VCaP (cell line): ENCODE data around the gene CPA1.

Experiments used
- H3K27ac ChIP-seq: fragments of 450-650 bp; 2 replicates; pipeline ENCODE4 v1.5.1; 2017
- CTCF ChIP-seq: fragments of 450-650 bp; conservative IDR thresholded peaks from 2 replicates; pipeline ENCODE4 v1.5.1; 2017; ENCODE audit warnings: mild to moderate bottlenecking, moderate library complexity

Gene CPA1

GRCh38 chr7:130356876-130357611 is 23.2 kb upstream of the CPA1 start:
- TF ChIP-seq CTCF, result no peak
- no peak overlapping the region for H3K27ac ChIP-seq

- TF ChIP-seq CTCF, result no peak
- H3K27ac ChIP-seq, result no peak overlapping the region
These were observed 21.8 kb upstream of the CPA1 start for GRCh38 chr7:130358471-130358870.

DNA sequence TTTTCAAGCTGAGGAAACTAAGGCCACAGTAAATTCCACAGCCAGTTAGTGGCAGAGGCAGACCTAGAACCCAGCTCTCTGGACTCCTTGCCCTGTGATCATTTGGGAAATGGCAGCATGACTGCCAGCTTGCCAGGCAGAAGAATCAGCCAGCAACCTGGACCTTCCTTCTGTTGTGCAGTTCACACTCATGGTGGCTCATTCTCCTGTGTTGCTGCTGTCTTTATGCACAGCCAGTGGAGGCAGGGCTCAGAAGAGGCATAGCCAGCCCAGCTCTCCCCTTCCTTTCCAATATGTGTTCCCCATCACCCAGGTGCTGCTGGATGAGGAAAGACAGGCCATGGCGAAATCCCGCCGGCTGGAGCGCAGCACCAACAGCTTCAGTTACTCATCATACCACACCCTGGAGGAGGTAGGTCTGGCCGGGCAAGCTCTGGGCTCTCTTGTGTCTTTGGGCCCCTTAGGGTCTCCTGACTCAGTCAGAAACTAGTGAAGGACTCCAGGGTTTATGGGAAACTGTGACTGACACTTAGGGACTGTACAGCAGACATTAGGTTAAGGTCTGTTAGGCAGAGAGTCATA is 20.9 kb upstream of the CPA1 start:
- TF ChIP-seq CTCF, result no peak
- H3K27ac ChIP-seq, result no peak overlapping the region

DNA sequence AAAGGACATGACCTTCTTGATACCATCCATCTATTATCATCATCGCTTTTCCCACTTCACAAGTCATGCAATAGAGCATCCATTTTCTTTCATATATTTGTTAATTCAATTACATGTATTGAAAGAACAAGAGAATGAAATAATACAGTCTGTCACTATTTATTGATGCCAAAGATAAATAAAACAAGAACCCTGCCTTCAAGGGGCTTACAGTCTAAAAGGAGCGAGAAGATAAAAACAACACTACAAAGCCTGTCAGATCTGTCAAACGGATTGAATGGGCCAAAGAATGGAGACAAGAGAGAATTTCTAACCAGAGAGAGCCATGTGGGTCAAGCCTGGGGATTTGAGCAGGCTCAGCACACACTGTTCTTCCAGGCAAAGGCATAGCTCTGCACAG is 19.8 kb upstream of the CPA1 start:
- H3K27ac ChIP-seq, result no peak overlapping the region
- no peak for TF ChIP-seq CTCF

- TF ChIP-seq CTCF, result no peak
- H3K27ac ChIP-seq, result no peak overlapping the region
These were observed 18.6 kb upstream of the CPA1 start for GRCh38 chr7:130361681-130362080.

GRCh38 chr7:130362251-130362816 is 18.0 kb upstream of the CPA1 start:
- no peak overlapping the region for H3K27ac ChIP-seq
- TF ChIP-seq CTCF, result no peak

DNA sequence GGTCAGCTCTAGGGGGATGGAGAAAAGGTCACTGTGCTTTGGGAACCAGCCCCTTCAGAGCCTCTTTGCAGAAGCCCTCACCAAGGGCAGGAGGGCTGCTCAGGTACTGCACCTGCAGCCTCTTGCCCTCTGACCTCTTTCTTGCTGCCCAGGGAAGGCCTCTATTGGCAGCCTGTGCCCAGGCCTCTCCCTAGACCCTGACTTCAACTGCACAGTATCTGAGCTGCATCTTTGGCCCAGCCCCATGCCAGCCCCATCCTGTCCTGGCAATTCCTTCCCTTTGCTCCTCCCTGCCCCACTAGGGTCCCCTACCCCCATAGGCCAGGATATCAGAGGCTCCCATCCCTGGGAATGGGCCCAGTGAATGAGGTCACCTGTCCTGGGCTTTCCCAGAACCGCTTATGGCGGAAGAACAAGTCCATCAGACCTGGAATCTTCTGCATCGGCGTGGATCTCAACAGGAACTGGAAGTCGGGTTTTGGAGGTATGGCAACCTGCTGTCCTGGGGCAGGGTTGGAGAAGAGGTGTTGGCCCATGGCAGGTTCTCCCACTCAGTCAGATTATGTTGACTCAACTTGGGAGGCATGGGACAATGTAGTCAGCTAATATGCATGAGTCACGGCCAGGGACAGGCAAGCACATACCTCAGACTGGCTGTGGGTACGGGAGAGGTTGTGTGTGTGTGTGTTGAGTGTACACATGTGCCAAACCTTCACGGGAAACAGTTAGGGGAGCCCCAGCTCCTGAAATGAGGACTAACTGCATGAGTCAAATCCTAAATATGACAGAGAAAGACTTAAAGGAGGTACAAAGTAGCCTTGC is 17.1 kb upstream of the CPA1 start:
- no peak for TF ChIP-seq CTCF
- no peak overlapping the region for H3K27ac ChIP-seq
